ENCODE data around the gene LRGUK. TPM values are rescaled to one million over a fixed set of nuclear protein-coding genes. Genes with fewer than 3 reads are reported as not detected.

LRGUK gene
- total RNA-seq, 2 donors from 2014 or later, result 0.50 to 0.71 TPM

GRCh38 chr7:134105841-134106240, 21.3 kb upstream of the LRGUK start:
- H3K9me3 Mint-ChIP-seq, result no peaks in the 10 kb centered on the region
- no peaks in the 10 kb centered on the region for H3K4me1 Mint-ChIP-seq (ENCODE audit: low read depth in 2 of 2)
- no peaks in the 10 kb centered on the region for H3K36me3 Mint-ChIP-seq
- H3K4me3 Mint-ChIP-seq, result no peak overlapping the region
- H3K27me3 Mint-ChIP-seq, result no peaks in the 10 kb centered on the region
- ATAC-seq (no peak), DNase-seq (ENCODE audit: low spot score) (no peak)
- H3K27ac Mint-ChIP-seq, result no peak overlapping the region

DNA sequence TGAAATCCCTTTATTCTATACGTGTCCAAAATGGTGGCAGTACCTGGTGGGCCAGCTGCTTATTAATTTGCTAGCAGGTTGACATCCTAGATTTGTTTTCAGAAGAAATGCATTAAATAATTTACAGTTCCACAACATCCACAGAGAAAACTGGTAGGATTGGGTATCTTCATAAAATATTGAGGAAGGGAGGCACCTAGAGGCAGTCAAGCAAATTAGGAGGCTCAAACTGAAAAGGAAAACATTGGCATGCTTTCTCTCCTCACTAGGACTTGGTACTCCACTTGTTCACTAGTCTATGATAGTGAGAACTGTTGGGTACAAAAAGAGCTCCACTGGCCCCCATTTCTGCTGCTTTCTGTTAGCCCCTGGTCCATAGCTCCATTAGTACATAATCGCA, 18.3 kb upstream of the LRGUK start:
- no peak for DNase-seq (ENCODE audit: low spot score)
- H3K9me3 Mint-ChIP-seq, result no peaks in the 10 kb centered on the region
- no peak overlapping the region for H3K27ac Mint-ChIP-seq
- H3K27me3 Mint-ChIP-seq, result no peaks in the 10 kb centered on the region
- H3K4me3 Mint-ChIP-seq, result no peak overlapping the region
- H3K4me1 Mint-ChIP-seq (ENCODE audit: low read depth in 2 of 2), result no peaks in the 10 kb centered on the region
- ATAC-seq, result no peak
- no peaks in the 10 kb centered on the region for H3K36me3 Mint-ChIP-seq

DNA sequence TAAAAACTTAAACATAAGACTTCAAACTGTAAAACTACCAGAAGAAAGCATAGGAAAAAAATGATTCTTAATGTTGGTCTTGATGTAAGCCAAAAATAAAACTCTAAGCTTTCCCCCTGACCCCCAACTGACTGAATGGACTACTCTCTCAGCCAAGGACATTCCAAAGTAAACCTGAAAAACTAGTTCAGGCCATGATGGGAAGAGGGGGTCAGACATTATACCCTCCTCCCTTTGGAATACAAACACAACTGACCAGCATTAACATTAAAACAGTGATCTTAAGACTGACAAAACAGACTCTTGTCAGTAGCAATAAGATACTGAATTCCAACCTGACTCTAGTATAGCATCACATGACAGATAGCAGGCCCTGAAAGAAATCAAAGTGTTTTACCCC, 13.5 kb upstream of the LRGUK start:
- Mint-ChIP-seq H3K4me3 (no peak overlapping the region), H3K36me3 (no peaks in the 10 kb centered on the region), H3K27me3 (peaks cover 2 to 10% of the 10 kb centered on the region in 2 donors), H3K9me3 (peaks cover 7% of the 10 kb centered on the region), H3K4me1 (ENCODE audit: low read depth in 2 of 2) (no peaks in the 10 kb centered on the region), H3K27ac (no peak overlapping the region)
- no peak for DNase-seq (ENCODE audit: low spot score)
- no peak for ATAC-seq

DNA sequence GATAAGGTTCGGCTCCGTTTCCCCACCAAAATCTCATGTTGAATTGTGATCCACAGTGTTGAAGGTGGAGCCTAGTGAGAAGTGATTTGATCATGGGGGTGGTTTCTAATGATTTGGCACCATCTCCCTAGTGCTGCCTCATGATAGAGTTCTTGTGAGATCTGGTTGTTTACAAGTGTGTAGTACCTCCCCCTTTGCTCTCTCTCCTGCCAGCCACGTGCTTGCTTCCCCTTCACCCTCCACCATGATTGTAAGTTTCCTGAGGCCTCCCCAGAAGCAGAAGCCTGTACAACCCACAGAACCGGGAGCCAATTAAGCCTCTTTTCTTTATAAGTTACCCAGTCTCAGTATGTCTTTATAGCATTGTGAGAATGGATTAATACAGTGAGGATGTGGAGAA, 12.1 kb upstream of the LRGUK start:
- no peaks in the 10 kb centered on the region for H3K36me3 Mint-ChIP-seq
- H3K27ac Mint-ChIP-seq, result no peak overlapping the region
- ATAC-seq (no peak), DNase-seq (ENCODE audit: low spot score) (no peak)
- H3K4me1 Mint-ChIP-seq (ENCODE audit: low read depth in 2 of 2), result no peaks in the 10 kb centered on the region
- H3K27me3 Mint-ChIP-seq, result peaks cover 2 to 10% of the 10 kb centered on the region in 2 donors
- peaks cover 7% of the 10 kb centered on the region for H3K9me3 Mint-ChIP-seq
- no peak overlapping the region for H3K4me3 Mint-ChIP-seq

DNA sequence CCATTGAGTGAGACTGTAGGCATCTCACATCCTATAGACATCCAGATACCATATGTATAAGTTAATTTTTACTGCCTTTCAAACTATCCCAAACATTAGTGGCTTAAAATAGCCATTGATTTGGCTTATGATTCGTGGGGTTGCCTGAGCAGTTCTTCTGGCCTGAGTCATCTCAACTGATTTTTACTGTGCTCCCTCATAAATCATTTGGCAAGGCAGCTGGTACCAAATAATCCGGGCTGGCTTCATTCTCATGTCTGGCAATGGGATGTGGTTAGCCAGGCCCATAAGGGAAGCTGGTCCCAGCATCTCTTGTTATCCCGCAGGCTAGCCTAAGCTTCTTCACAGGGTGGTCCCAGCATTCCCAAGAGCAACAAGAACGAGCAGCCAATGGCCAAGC, 6.7 kb upstream of the LRGUK start:
- Mint-ChIP-seq H3K4me1 (ENCODE audit: low read depth in 2 of 2) (no peaks in the 10 kb centered on the region), H3K4me3 (no peak overlapping the region), H3K36me3 (no peaks in the 10 kb centered on the region), H3K9me3 (peaks cover 7% of the 10 kb centered on the region), H3K27me3 (peaks cover 9 to 19% of the 10 kb centered on the region in 2 donors), H3K27ac (no peak overlapping the region)
- no peak for DNase-seq (ENCODE audit: low spot score)
- no peak for ATAC-seq

DNA sequence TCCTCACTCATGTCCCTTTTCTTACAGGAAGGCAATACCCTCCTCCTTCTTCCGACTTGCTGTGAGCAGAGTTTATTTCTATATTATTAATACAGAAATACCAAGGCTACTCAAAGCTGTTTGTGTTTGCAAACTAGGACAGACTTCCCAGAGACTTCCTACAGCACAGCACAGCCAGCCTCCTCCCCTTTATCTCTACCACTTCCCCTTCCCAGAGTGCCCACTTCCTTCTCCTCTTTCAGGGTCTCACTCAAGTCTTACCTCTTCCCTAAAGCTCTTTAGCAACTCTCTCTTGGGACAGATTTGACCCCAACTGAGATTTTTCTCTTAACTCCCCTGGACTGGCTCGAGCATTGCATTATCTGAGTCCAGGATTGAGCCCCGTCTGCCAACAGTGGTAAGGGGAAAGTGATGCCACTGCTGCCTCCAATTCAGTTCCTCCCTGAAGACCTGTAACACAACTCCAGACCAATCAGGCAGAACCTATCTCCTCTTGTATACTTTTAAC, 5.5 kb upstream of the LRGUK start:
- ATAC-seq (no peak), DNase-seq (ENCODE audit: low spot score) (no peak)
- Mint-ChIP-seq H3K27ac (no peak overlapping the region), H3K9me3 (peaks cover 7% of the 10 kb centered on the region), H3K4me1 (ENCODE audit: low read depth in 2 of 2) (peaks cover 0 to under 1% of the 10 kb centered on the region in 2 donors), H3K36me3 (no peaks in the 10 kb centered on the region), H3K4me3 (no peak overlapping the region), H3K27me3 (peaks cover 9 to 17% of the 10 kb centered on the region in 2 donors)

GRCh38 chr7:134122980-134123379, 4.2 kb upstream of the LRGUK start:
- Mint-ChIP-seq H3K27me3 (peaks cover 12 to 17% of the 10 kb centered on the region in 2 donors), H3K4me1 (ENCODE audit: low read depth in 2 of 2) (peaks cover 9 to 12% of the 10 kb centered on the region in 2 donors), H3K9me3 (peaks cover 2% of the 10 kb centered on the region), H3K36me3 (no peaks in the 10 kb centered on the region), H3K4me3 (no peak overlapping the region), H3K27ac (no peak overlapping the region)
- ATAC-seq (no peak), DNase-seq (ENCODE audit: low spot score) (no peak)

DNA sequence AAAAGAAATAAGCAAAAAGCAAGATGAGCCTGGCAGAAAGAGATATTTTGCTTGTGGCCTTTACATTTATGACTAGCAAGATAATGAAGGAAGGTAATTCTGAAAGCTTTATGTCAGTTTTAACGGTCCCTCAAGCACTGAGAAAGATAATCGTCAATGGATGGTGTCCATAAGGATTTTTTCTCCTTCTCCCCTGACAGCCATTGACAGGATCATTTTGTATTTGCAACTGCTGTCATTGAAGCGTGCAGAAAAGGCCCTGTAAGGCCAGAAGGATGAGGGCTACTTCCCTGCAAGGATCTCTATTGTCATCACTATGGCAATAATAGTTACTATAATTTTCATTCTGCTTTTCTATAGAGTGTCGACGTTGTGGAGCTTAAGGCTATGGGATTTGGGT, 994 bp upstream of the LRGUK start:
- peak overlapping the region; percentile 88 for H3K4me3 Mint-ChIP-seq
- H3K27me3 Mint-ChIP-seq, result peaks cover 20 to 37% of the 10 kb centered on the region in 2 donors
- no peak overlapping the region for H3K27ac Mint-ChIP-seq
- no peak for DNase-seq (ENCODE audit: low spot score)
- peaks cover 12 to 21% of the 10 kb centered on the region in 2 donors for H3K4me1 Mint-ChIP-seq (ENCODE audit: low read depth in 2 of 2)
- no peak for ATAC-seq
- peaks cover 5% of the 10 kb centered on the region for H3K36me3 Mint-ChIP-seq
- H3K9me3 Mint-ChIP-seq, result no peaks in the 10 kb centered on the region

GRCh38 chr7:134126596-134126965, 559 bp upstream of the LRGUK start:
- H3K36me3 Mint-ChIP-seq, result peaks cover 5% of the 10 kb centered on the region
- H3K27me3 Mint-ChIP-seq, result peaks cover 24 to 41% of the 10 kb centered on the region in 2 donors
- no peaks in the 10 kb centered on the region for H3K9me3 Mint-ChIP-seq
- no peak for ATAC-seq
- no peak for DNase-seq (ENCODE audit: low spot score)
- no peak overlapping the region for H3K27ac Mint-ChIP-seq
- H3K4me1 Mint-ChIP-seq (ENCODE audit: low read depth in 2 of 2), result peaks cover 12 to 21% of the 10 kb centered on the region in 2 donors
- H3K4me3 Mint-ChIP-seq, result peak overlapping the region; percentile 88

DNA sequence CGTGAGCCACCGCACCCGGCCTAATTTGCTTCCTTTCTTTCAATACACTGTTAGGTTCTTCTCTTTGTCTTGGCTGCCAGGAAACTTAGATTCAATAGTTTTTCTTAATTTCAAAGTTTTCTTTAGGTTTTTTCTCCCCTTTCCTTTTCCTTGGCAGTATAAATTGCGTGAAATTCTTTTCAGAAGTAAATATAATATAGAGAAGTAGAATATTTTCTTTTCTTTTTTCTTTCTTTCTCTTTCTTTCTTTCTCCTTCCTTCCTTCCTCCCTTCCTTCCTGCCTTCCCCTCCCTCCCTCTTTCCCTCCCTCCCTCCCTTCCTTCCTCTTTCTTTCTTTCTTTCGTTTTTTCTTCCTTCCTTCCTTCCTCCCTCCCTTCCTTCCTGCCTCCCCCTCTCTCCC, 1.7 kb downstream of the LRGUK start:
- Mint-ChIP-seq H3K27ac (no peak overlapping the region), H3K36me3 (peaks cover 5% of the 10 kb centered on the region), H3K4me3 (peak overlapping the region; percentile 88), H3K4me1 (ENCODE audit: low read depth in 2 of 2) (peaks cover 12 to 21% of the 10 kb centered on the region in 2 donors), H3K9me3 (no peaks in the 10 kb centered on the region), H3K27me3 (peaks cover 29 to 53% of the 10 kb centered on the region in 2 donors)
- DNase-seq (ENCODE audit: low spot score) (no peak), ATAC-seq (no peak)

DNA sequence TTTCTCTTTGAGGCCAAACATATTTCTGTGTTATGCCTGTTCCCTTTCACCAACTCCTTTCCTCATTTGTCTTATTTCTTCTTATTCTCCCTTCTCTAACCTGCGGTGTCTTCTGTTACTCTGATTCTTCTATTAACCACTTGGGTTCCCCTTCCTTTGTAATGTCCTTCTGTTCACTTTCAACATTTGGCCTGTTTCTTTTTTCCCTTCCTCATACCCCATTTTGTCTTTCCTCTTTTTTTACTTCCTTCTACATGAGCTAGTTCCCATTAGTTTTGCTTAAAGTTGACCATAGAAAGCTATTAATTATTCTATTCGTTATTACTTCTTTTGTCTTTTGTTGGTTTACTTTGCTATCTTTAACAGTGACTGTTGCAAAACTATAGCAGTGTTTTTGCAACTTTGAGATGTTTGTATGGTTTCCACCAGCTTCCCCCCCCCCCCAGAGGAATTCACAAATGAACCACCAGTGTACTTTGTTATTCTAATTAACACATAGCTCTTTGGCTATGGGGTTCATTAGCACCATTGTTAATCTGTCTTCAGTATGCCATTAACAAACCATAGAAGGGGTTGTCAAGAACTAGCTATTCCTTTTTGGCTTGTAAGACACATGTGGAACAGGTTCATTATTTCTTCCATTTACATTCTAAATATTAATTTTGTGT, 2.9 kb downstream of the LRGUK start:
- Mint-ChIP-seq H3K27me3 (peaks cover 30 to 60% of the 10 kb centered on the region in 2 donors), H3K4me1 (ENCODE audit: low read depth in 2 of 2) (peaks cover 12 to 21% of the 10 kb centered on the region in 2 donors), H3K27ac (no peak overlapping the region), H3K36me3 (peaks cover 5% of the 10 kb centered on the region), H3K4me3 (peak overlapping the region; percentile 38), H3K9me3 (no peaks in the 10 kb centered on the region)
- ATAC-seq (no peak), DNase-seq (ENCODE audit: low spot score) (no peak)

- Mint-ChIP-seq H3K27me3 (peaks cover 27 to 46% of the 10 kb centered on the region in 2 donors), H3K27ac (no peak overlapping the region), H3K36me3 (peaks cover 5% of the 10 kb centered on the region), H3K4me1 (ENCODE audit: low read depth in 2 of 2) (peaks cover 0 to 6% of the 10 kb centered on the region in 2 donors), H3K9me3 (no peaks in the 10 kb centered on the region), H3K4me3 (no peak overlapping the region)
- no peak for ATAC-seq
- DNase-seq (ENCODE audit: low spot score), result no peak
Observed at GRCh38 chr7:134134004-134134403, 6.9 kb downstream of the LRGUK start.

GRCh38 chr7:134140889-134141867, 14.0 kb downstream of the LRGUK start:
- Mint-ChIP-seq H3K27me3 (peaks cover 0 to under 1% of the 10 kb centered on the region in 2 donors), H3K4me3 (no peak overlapping the region), H3K4me1 (ENCODE audit: low read depth in 2 of 2) (peaks cover 0 to 6% of the 10 kb centered on the region in 2 donors), H3K9me3 (no peaks in the 10 kb centered on the region), H3K36me3 (no peaks in the 10 kb centered on the region), H3K27ac (no peak overlapping the region)
- ATAC-seq (peak; percentile 74 to 86), DNase-seq (ENCODE audit: low spot score) (peak; percentile 67)

- DNase-seq (ENCODE audit: low spot score), result no peak
- no peak for ATAC-seq
- Mint-ChIP-seq H3K27ac (no peak overlapping the region), H3K4me3 (no peak overlapping the region), H3K9me3 (no peaks in the 10 kb centered on the region), H3K36me3 (no peaks in the 10 kb centered on the region), H3K27me3 (no peaks in the 10 kb centered on the region), H3K4me1 (ENCODE audit: low read depth in 2 of 2) (peaks cover 0 to 6% of the 10 kb centered on the region in 2 donors)
Observed at GRCh38 chr7:134141868-134142264, 14.7 kb downstream of the LRGUK start.
